ENCODE data around the gene ASXL1. TPM values are rescaled to one million over a fixed set of nuclear protein-coding genes. Genes with fewer than 3 reads are reported as not detected.

ASXL1 gene
- total RNA-seq, 1 donor from 2014 or later: 145 TPM

GRCh38 chr20:32484958-32485769 lies 127.0 kb downstream of the ASXL1 start:
- Mint-ChIP-seq H3K9me3 (no peaks in the 10 kb centered on the region), H3K27ac (peak overlapping the region; percentile 85), H3K4me1 (ENCODE audit: low read depth) (peaks cover 9% of the 10 kb centered on the region), H3K36me3 (ENCODE audit: low read depth) (peaks cover 15% of the 10 kb centered on the region), H3K4me3 (ENCODE audit: low read depth) (peak overlapping the region; percentile 89), H3K27me3 (ENCODE audit: low read depth) (no peaks in the 10 kb centered on the region)
- peak; percentile 76 for DNase-seq (ENCODE audit: low spot score)
- intact Hi-C loops (cut with micrococcal nuclease): loop anchor here (1.0 to 5.0 kb wide), 2 partner anchors 126 to 278 kb away; partner anchors contain the start of genes PLAGL2 and POFUT1

- H3K4me1 Mint-ChIP-seq (ENCODE audit: low read depth): peaks cover 9% of the 10 kb centered on the region
- peaks cover 15% of the 10 kb centered on the region for H3K36me3 Mint-ChIP-seq (ENCODE audit: low read depth)
- no peaks in the 10 kb centered on the region for H3K27me3 Mint-ChIP-seq (ENCODE audit: low read depth)
- H3K4me3 Mint-ChIP-seq (ENCODE audit: low read depth): peak overlapping the region; percentile 89
- no peaks in the 10 kb centered on the region for H3K9me3 Mint-ChIP-seq
- intact Hi-C loops (cut with micrococcal nuclease): loop anchor here (1.0 kb wide), 1 partner anchor 127 kb away; no protein-coding TSS in a partner anchor
- H3K27ac Mint-ChIP-seq: peak overlapping the region; percentile 72
- DNase-seq (ENCODE audit: low spot score): no peak
Measured at GRCh38 chr20:32485770-32486478, 127.8 kb downstream of the ASXL1 start.

GRCh38 chr20:32487381-32487780 lies 129.2 kb downstream of the ASXL1 start:
- no peaks in the 10 kb centered on the region for H3K27me3 Mint-ChIP-seq (ENCODE audit: low read depth)
- H3K4me1 Mint-ChIP-seq (ENCODE audit: low read depth): peaks cover 9% of the 10 kb centered on the region
- H3K27ac Mint-ChIP-seq: no peak overlapping the region
- H3K4me3 Mint-ChIP-seq (ENCODE audit: low read depth): no peak overlapping the region
- intact Hi-C loops (cut with micrococcal nuclease): no loop called here
- H3K36me3 Mint-ChIP-seq (ENCODE audit: low read depth): peaks cover 15% of the 10 kb centered on the region
- H3K9me3 Mint-ChIP-seq: no peaks in the 10 kb centered on the region
- no peak for DNase-seq (ENCODE audit: low spot score)

GRCh38 chr20:32488066-32488838 lies 130.1 kb downstream of the ASXL1 start:
- intact Hi-C loops (cut with micrococcal nuclease): no loop called here
- no peak overlapping the region for H3K27ac Mint-ChIP-seq
- peaks cover 15% of the 10 kb centered on the region for H3K36me3 Mint-ChIP-seq (ENCODE audit: low read depth)
- DNase-seq (ENCODE audit: low spot score): no peak
- H3K27me3 Mint-ChIP-seq (ENCODE audit: low read depth): no peaks in the 10 kb centered on the region
- H3K9me3 Mint-ChIP-seq: no peaks in the 10 kb centered on the region
- no peak overlapping the region for H3K4me3 Mint-ChIP-seq (ENCODE audit: low read depth)
- H3K4me1 Mint-ChIP-seq (ENCODE audit: low read depth): peaks cover 9% of the 10 kb centered on the region

Other genes starting within 250 kb of the ASXL1 start
- 47.7 and 49.2 TPM in 2 replicates for gene TM9SF4, start 248.6 kb upstream of the ASXL1 start, total RNA-seq
- 125 and 126 TPM in 2 replicates for gene PLAGL2, start 150.6 kb upstream of the ASXL1 start, total RNA-seq
- gene POFUT1, start 150.5 kb upstream of the ASXL1 start, total RNA-seq: 67.4 and 68.8 TPM in 2 replicates
- gene KIF3B, start 80.7 kb upstream of the ASXL1 start, total RNA-seq: 40.6 and 42.2 TPM in 2 replicates
- 13.2 and 14.2 TPM in 2 replicates for gene NOL4L, start 227.0 kb downstream of the ASXL1 start, total RNA-seq

All from activated T-helper 2 cell treated with anti-CD3 and anti-CD28 coated beads, Interferon-gamma antibody, Interleukin-2, Interleukin-4, amounts not matched to agents 10 μg/mL and 5 μg/mL and 100 μg/mL, durations not matched to agents 14 hours and 24 hours and 36 hours (primary cell).